WTC11 (cell line): ENCODE data around the gene HOXD1. TPM values are rescaled to one million over a fixed set of nuclear protein-coding genes. Genes with fewer than 3 reads are reported as not detected.

ENCODE experiments used
- ATF1 ChIP-seq: sonication (generic); formaldehyde crosslinking; IDR thresholded peaks from 2 replicates; pipeline ENCODE4 v1.8.1; 2023; ENCODE audit warnings: mild to moderate bottlenecking, moderate library complexity, missing genetic modification reagents
- ATF6 ChIP-seq: sonication (generic); formaldehyde crosslinking; IDR thresholded peaks from 2 replicates; pipeline ENCODE4 v1.8.1; 2023; ENCODE audit warnings: mild to moderate bottlenecking, missing genetic modification reagents
- CDX4 ChIP-seq: fragments of 250-450 bp; sonication (Bioruptor Pico); IDR thresholded peaks from 2 replicates; pipeline ENCODE4 v1.9.0; 2021; ENCODE audit warnings: moderate library complexity, mild to moderate bottlenecking, inconsistent platforms, borderline replicate concordance
- CTCF ChIP-seq: fragments of 200-600 bp; IDR thresholded peaks from 2 replicates; pipeline ENCODE4 v1.8.0; 2022; ENCODE audit warnings: antibody characterized with exemption
- ELF4 ChIP-seq: sonication (generic); formaldehyde crosslinking; IDR thresholded peaks from 2 replicates; pipeline ENCODE4 v1.8.1; 2022; ENCODE audit warnings: low read depth, mild to moderate bottlenecking, moderate library complexity, missing genetic modification reagents
- ERG ChIP-seq: fragments of 250-450 bp; sonication (Bioruptor Pico); IDR thresholded peaks from 2 replicates; pipeline ENCODE4 v1.8.0; 2021; ENCODE audit warnings: mild to moderate bottlenecking
- FOXP1 ChIP-seq: sonication (generic); formaldehyde crosslinking; IDR thresholded peaks from 2 replicates; pipeline ENCODE4 v1.8.0; 2022; ENCODE audit warnings: missing genetic modification reagents, mild to moderate bottlenecking, moderate library complexity, borderline replicate concordance
- FOXP4 ChIP-seq: sonication (generic); formaldehyde crosslinking; IDR thresholded peaks from 2 replicates; pipeline ENCODE4 v1.8.0; 2022; ENCODE audit warnings: mild to moderate bottlenecking, missing genetic modification reagents
- MAX ChIP-seq: sonication (generic); formaldehyde crosslinking; IDR thresholded peaks from 2 replicates; pipeline ENCODE4 v1.8.0; 2022; ENCODE audit warnings: mild to moderate bottlenecking, missing genetic modification reagents
- MXD4 ChIP-seq: fragments of 250-450 bp; sonication (Bioruptor Pico); IDR thresholded peaks from 2 replicates; pipeline ENCODE4 v1.8.0; 2021; ENCODE audit warnings: mild to moderate bottlenecking, moderate library complexity, borderline replicate concordance
- PRDM15 ChIP-seq: sonication (generic); formaldehyde crosslinking; IDR thresholded peaks from 2 replicates; pipeline ENCODE4 v1.8.0; 2022; ENCODE audit warnings: missing genetic modification reagents
- SMAD4 ChIP-seq: sonication (generic); formaldehyde crosslinking; IDR thresholded peaks from 2 replicates; pipeline ENCODE4 v1.8.0; 2022; ENCODE audit warnings: mild to moderate bottlenecking, missing genetic modification reagents
- TP53 ChIP-seq: sonication (generic); formaldehyde crosslinking; IDR thresholded peaks from 2 replicates; pipeline ENCODE4 v1.8.1; 2023; ENCODE audit warnings: mild to moderate bottlenecking, missing genetic modification reagents
- USF1 ChIP-seq: sonication (generic); formaldehyde crosslinking; IDR thresholded peaks from 2 replicates; pipeline ENCODE4 v1.8.0; 2022; ENCODE audit warnings: mild to moderate bottlenecking, missing genetic modification reagents
- USF2 ChIP-seq: sonication (generic); formaldehyde crosslinking; IDR thresholded peaks from 2 replicates; pipeline ENCODE4 v1.8.1; 2023; ENCODE audit warnings: mild to moderate bottlenecking, missing genetic modification reagents, moderate library complexity
- ZBTB21 ChIP-seq: sonication (generic); formaldehyde crosslinking; IDR thresholded peaks from 2 replicates; pipeline ENCODE4 v1.8.1; 2023; ENCODE audit warnings: mild to moderate bottlenecking, missing genetic modification reagents, borderline replicate concordance
- ZMAT4 ChIP-seq: fragments of 250-450 bp; sonication (Bioruptor Pico); IDR thresholded peaks from 2 replicates; pipeline ENCODE4 v1.9.0; 2021; ENCODE audit warnings: mild to moderate bottlenecking
- ZNF121 ChIP-seq: sonication (generic); formaldehyde crosslinking; IDR thresholded peaks from 2 replicates; pipeline ENCODE4 v1.8.0; 2023; ENCODE audit warnings: missing genetic modification reagents
- ZNF396 ChIP-seq: fragments of 250-450 bp; sonication (Bioruptor Pico); IDR thresholded peaks from 2 replicates; pipeline ENCODE4 v1.8.0; 2021; ENCODE audit warnings: mild to moderate bottlenecking, moderate library complexity, borderline replicate concordance
- total RNA-seq: library from RNA; stranded (reverse); gene quantifications from 3 replicates; pipeline ENCODE4 v1.2.3, GENCODE V29; 2021

Gene HOXD1
- total RNA-seq, 1 experiment from 2014 or later, result 0.22 TPM

- peak; percentile 91 for TF ChIP-seq MAX (CRISPR knock-in tag)
- TF ChIP-seq ZBTB21 (CRISPR knock-in tag), result 0 out of 2 replicates have a peak, but pooled peaks have one; percentile 34
- TF ChIP-seq FOXP1 (CRISPR knock-in tag), result peak; percentile 83
- no peak for TF ChIP-seq ERG (CRISPR knock-in tag)
- no peak for TF ChIP-seq ZNF396
- TF ChIP-seq USF2 (CRISPR knock-in tag), result peak; percentile 88
- no peak for TF ChIP-seq MXD4 (CRISPR knock-in tag)
- no peak for TF ChIP-seq ATF6 (CRISPR knock-in tag)
- no peak for TF ChIP-seq ZNF121 (CRISPR knock-in tag)
- no peak for TF ChIP-seq TP53 (CRISPR knock-in tag)
- no peak for TF ChIP-seq SMAD4 (CRISPR knock-in tag)
- TF ChIP-seq USF1 (CRISPR knock-in tag), result peak; percentile 87
- no peak for TF ChIP-seq ATF1
- TF ChIP-seq CTCF, result no peak
- TF ChIP-seq ELF4 (CRISPR knock-in tag), result no peak
- TF ChIP-seq CDX4 (CRISPR knock-in tag), result no peak
- peak; percentile 33; the same call in 1 of the 2 replicates for TF ChIP-seq PRDM15 (CRISPR knock-in tag)
- TF ChIP-seq ZMAT4 (CRISPR knock-in tag), result no peak
- peak; percentile 73 for TF ChIP-seq FOXP4 (CRISPR knock-in tag)
Observed at GRCh38 chr2:176171351-176172006, 17.0 kb upstream of the HOXD1 start (continued).
